Gastrocnemius medialis (tissue), 4 donors: ENCODE measurements around the gene CDR2.

ENCODE experiments used
- POLR2A ChIP-seq, 2 donors: fragments of 450-650 bp; IDR thresholded peaks; one replicate each; pipeline ENCODE4 v1.6.1; 2017; ENCODE audit warnings: antibody characterized with exemption in 2 of 2, mild to moderate bottlenecking in 2 of 2, moderate library complexity in 2 of 2
- TF ChIP-seq, protein P1 (sequence below), 5 experiments: fragments of 450-650 bp in 3 of 5; fragments of 200-600 bp in 2 of 5; sonication (generic) in 2 of 5; IDR thresholded peaks in 4 of 5; conservative IDR thresholded peaks in 1 of 5; 1 replicate in 4 of 5; 2 replicates in 1 of 5; pipeline ENCODE4 v1.5.1; 2016 to 2019; ENCODE audit warnings: antibody characterized with exemption in 5 of 5, mild to moderate bottlenecking in 3 of 5, moderate library complexity in 3 of 5

DNA sequence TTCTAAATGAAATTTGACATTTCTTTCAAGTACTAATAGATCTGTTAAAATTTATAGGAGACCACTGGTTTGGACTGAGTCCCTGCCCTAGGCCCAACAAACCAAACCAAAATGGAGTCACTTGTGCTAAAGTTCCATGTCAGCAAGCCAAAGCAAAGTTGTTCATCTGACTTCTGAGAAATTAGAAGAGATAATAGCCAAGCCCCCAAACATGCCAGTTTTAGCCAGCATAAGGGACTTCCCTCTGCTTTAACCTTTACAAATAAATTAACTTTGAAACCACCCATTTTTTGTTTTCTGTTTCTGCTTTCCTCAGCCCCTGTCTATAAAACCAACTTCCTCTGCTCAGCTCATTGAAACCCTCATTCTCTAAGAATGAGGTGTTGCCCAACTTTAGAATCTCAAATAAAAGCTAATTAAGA, 18.9 kb downstream of the CDR2 start:
- TF ChIP-seq, protein P1, sequence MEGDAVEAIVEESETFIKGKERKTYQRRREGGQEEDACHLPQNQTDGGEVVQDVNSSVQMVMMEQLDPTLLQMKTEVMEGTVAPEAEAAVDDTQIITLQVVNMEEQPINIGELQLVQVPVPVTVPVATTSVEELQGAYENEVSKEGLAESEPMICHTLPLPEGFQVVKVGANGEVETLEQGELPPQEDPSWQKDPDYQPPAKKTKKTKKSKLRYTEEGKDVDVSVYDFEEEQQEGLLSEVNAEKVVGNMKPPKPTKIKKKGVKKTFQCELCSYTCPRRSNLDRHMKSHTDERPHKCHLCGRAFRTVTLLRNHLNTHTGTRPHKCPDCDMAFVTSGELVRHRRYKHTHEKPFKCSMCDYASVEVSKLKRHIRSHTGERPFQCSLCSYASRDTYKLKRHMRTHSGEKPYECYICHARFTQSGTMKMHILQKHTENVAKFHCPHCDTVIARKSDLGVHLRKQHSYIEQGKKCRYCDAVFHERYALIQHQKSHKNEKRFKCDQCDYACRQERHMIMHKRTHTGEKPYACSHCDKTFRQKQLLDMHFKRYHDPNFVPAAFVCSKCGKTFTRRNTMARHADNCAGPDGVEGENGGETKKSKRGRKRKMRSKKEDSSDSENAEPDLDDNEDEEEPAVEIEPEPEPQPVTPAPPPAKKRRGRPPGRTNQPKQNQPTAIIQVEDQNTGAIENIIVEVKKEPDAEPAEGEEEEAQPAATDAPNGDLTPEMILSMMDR (IDR thresholded peaks at IDR 0.05 in 4 of 5, conservative IDR thresholded peaks at IDR 0.05 in 1 of 5) = no peak
- no peak for TF ChIP-seq POLR2A (IDR thresholded peaks at IDR 0.05)
